Fibroblast of the conjunctiva (primary cell): ENCODE data around the gene OGT.
"Not testable (repeated sequence)": the region's sequence is repeated elsewhere in the genome, so short reads cannot be mapped to it uniquely, and the experiment has no call there.

ENCODE experiments used
- DNase-seq: peaks from one replicate; pipeline ENCODE4 v3.0.0-alpha.2; 2010; ENCODE audit warnings: low read depth

The OGT gene

GRCh38 chrX:71532753-71533425, at the start of gene OGT:
Gene OGT (plus strand): TSS chrX:71533104. CDS start chrX:71533300, 196 bp downstream.
- DNase-seq: peak; percentile 92

- no peak for DNase-seq
These were observed 45.1 kb upstream of the OGT start for GRCh38 chrX:71487814-71488213.

- no peak for DNase-seq
These were observed 43.4 kb upstream of the OGT start for GRCh38 chrX:71489540-71489939.

- no peak for DNase-seq
These were observed 40.5 kb upstream of the OGT start for GRCh38 chrX:71492231-71493065.

GRCh38 chrX:71493111-71493613, 39.7 kb upstream of the OGT start:
- peak; percentile 26 for DNase-seq

- not testable (repeated sequence) for DNase-seq
These were observed 36.9 kb upstream of the OGT start for GRCh38 chrX:71495979-71496378.

- DNase-seq: no peak
These were observed 36.4 kb upstream of the OGT start for GRCh38 chrX:71496476-71496875.

- not testable (repeated sequence) for DNase-seq
These were observed 30.8 kb upstream of the OGT start for GRCh38 chrX:71502080-71502479.

- no peak for DNase-seq
These were observed 28.6 kb upstream of the OGT start for GRCh38 chrX:71504346-71504745.

GRCh38 chrX:71509289-71509688, 23.6 kb upstream of the OGT start:
- no peak for DNase-seq

GRCh38 chrX:71510161-71510560, 22.7 kb upstream of the OGT start:
- no peak for DNase-seq

- DNase-seq: not testable (repeated sequence)
These were observed 19.2 kb upstream of the OGT start for GRCh38 chrX:71513731-71514130.

GRCh38 chrX:71514367-71515037, 18.4 kb upstream of the OGT start:
- DNase-seq: no peak

GRCh38 chrX:71515038-71515396, 17.9 kb upstream of the OGT start:
- peak; percentile 39 for DNase-seq

- DNase-seq: no peak
These were observed 7.6 kb upstream of the OGT start for GRCh38 chrX:71525316-71525715.

- DNase-seq: no peak
These were observed 689 bp upstream of the OGT start for GRCh38 chrX:71532078-71532752.

GRCh38 chrX:71533516-71533850, 579 bp downstream of the OGT start:
- DNase-seq: peak; percentile 8

- peak; percentile 13 for DNase-seq
These were observed 1.1 kb downstream of the OGT start for GRCh38 chrX:71533851-71534561.

- DNase-seq: no peak
These were observed 2.1 kb downstream of the OGT start for GRCh38 chrX:71534773-71535544.

- no peak for DNase-seq
These were observed 3.4 kb downstream of the OGT start for GRCh38 chrX:71536285-71536684.

- no peak for DNase-seq
These were observed 4.8 kb downstream of the OGT start for GRCh38 chrX:71537743-71538142.
